ENCODE data around the gene EEF1AKMT1. TPM values are rescaled to one million over a fixed set of nuclear protein-coding genes. Genes with fewer than 3 reads are reported as not detected.
A peak's percentile ranks its signal among the peaks of the same experiment; 100 is the strongest.

The EEF1AKMT1 gene
- total RNA-seq, 3 donors from 2014 or later: 4.9 to 11.6 (median 5.1) TPM

DNA sequence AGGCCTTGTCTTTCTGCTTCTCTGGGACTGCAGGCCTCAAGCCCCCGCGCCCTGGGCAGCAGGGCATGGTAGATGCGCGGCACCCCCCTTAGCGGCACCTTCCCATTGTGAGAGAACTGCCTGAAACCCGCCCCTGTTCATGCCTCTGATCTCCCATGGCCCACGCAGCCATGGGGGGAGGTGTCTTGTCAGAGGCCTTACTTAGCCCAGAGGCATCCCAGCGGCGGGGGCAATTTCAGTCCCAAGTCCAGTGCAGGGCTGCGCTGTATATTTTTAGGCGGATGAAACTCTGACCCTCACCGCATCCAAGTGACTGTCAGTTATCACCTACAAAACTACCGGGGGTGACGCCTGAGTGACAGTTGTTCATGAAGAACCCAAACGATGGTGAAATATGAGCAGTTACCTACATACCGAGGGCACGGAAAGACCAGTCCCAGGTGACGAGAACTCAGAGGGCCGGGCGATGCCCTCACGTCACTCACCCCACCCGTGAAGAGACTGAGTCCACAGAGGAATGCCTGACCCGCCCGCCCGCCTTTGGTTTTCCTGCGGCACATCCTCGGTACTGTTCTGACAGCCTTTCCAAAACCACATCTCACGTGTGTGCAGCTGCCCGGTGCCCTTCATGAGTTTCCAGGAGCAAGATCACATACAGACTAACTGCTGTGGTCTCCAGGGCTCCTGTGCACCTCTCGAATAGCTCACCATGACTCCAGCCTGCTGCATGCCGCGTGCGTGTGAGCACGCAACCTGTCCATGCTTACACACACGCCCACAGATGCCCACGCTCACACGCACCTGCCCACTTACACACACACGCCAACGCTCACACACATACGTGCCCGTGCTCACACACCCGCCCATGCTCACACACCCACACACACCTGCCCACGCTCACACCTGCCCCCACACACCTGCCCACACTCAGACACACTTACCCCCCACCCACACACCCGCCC, 55.9 kb downstream of the EEF1AKMT1 start:
- no peak for DNase-seq
- Histone ChIP-seq H3K4me1 (ENCODE audit: low read depth) (peaks cover 12% of the 10 kb centered on the region), H3K9me3 (no peaks in the 10 kb centered on the region), H3K36me3 (ENCODE audit: low read depth) (no peaks in the 10 kb centered on the region), H3K4me3 (no peak overlapping the region)
- intact Hi-C loops (cut with DNase I, micrococcal nuclease): loop anchor here (10.0 kb wide), 1 partner anchor 207 kb away; no protein-coding TSS in a partner anchor
- no peak for TF ChIP-seq CTCF (IDR thresholded peaks at IDR 0.05)
- no peak for ATAC-seq

DNA sequence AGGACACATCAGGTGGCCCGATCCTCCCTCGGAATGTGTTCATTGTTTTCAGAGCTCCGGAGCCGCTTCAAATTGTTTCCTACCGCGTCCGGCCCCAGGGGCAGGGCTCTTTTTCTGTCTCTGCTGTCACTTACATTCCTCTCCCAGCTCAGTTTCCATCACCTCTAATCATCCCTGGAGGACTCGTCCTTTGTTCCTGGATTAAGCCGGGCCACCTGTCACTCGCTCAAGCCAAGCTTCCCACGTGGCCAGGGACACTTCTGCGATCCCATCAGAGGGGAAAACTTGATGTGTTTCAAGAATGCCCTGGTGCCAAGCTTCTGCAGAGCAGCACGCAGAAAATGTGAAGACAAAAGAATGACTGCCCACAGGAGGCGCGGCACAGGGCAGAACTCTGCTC, 56.8 kb downstream of the EEF1AKMT1 start:
- intact Hi-C loops (cut with DNase I, micrococcal nuclease): loop anchor here (10.0 kb wide), 1 partner anchor 208 kb away; no protein-coding TSS in a partner anchor
- DNase-seq (no peak), ATAC-seq (no peak)
- no peak for TF ChIP-seq CTCF (IDR thresholded peaks at IDR 0.05)
- Histone ChIP-seq H3K36me3 (ENCODE audit: low read depth) (no peaks in the 10 kb centered on the region), H3K4me1 (ENCODE audit: low read depth) (peaks cover 11% of the 10 kb centered on the region), H3K4me3 (no peak overlapping the region), H3K9me3 (no peaks in the 10 kb centered on the region)

GRCh38 chr13:20715330-20715712, 58.4 kb downstream of the EEF1AKMT1 start:
- DNase-seq: no peak

DNA sequence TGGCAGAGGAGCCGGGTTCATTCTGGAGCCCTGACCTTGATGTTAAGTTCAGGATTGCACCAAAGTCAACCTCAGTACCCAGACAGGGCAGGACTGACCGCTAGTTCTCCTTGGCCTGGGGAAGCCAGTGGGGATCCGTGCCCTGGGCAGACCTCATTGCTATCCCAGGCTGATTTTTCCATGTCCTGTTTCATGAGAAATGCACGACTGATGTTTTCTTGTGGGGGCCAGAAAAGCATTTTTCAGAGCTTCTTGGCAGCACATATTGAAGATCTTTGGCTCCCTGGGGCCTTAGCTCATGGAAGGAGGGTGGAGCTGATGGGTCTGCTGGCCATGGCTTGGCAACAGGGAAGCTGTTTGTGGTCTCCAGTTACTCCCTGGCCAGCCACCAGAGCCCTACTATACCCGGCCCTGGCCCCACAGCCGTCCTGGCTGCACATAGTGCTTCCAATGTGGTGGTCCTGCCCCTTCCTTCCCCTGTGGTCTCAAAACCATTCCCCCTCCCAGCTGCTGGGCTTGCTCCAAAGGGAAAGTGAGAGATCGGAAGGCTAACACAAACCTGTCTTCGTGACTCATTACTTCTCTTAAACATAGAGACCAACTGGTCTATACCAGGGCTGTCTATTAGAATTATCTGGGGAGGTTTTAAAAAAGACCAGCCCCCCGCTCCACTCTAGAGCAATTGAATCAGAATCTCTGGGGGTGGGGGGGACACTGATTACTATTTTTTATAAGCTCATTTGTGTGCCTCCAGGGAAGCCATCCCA, 59.0 kb downstream of the EEF1AKMT1 start:
- intact Hi-C loops (cut with DNase I, micrococcal nuclease): loop anchor here (5.0 to 10.0 kb wide), 2 partner anchors 113 to 210 kb away; no protein-coding TSS in a partner anchor
- Histone ChIP-seq H3K4me3 (no peak overlapping the region), H3K4me1 (ENCODE audit: low read depth) (no peaks in the 10 kb centered on the region), H3K9me3 (no peaks in the 10 kb centered on the region), H3K36me3 (ENCODE audit: low read depth) (no peaks in the 10 kb centered on the region)
- ATAC-seq: peak; percentile 18
- DNase-seq: peak in 2 of 3 donors; percentile 10 to 65
- no peak for TF ChIP-seq CTCF (IDR thresholded peaks at IDR 0.05)

More at GRCh38 chr13:20715330-20715712, 58.4 kb downstream of the EEF1AKMT1 start:
- no peak for TF ChIP-seq CTCF (IDR thresholded peaks at IDR 0.05)
- no peak overlapping the region for H3K4me3 ChIP-seq
- no peaks in the 10 kb centered on the region for H3K36me3 ChIP-seq (ENCODE audit: low read depth)
- intact Hi-C loops (cut with DNase I, micrococcal nuclease): loop anchor here (10.0 kb wide), 1 partner anchor 209 kb away; no protein-coding TSS in a partner anchor
- no peak for ATAC-seq
- no peaks in the 10 kb centered on the region for H3K4me1 ChIP-seq (ENCODE audit: low read depth)
- H3K9me3 ChIP-seq: no peaks in the 10 kb centered on the region

DNA sequence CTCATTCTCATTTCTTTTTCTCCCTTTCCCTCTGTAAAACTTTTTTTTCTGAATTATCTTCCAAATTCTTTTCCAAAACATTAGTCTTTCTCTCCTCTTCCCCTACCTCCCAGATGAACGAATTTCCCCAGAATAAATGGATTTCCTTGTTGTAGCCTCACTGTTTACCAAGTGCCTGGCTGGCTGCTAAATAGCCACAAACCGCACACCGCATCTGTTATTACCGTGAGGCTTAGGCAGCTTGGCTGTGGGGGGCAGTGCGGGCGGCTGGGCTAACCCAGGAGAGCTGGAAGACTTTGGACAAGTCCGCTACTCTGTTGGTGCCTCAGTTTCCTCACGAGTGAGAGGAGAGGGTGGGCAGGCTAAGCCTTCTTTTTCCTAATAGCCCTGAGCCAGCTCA, 59.6 kb downstream of the EEF1AKMT1 start:
- Histone ChIP-seq H3K36me3 (ENCODE audit: low read depth) (no peaks in the 10 kb centered on the region), H3K4me1 (ENCODE audit: low read depth) (no peaks in the 10 kb centered on the region), H3K4me3 (no peak overlapping the region), H3K9me3 (no peaks in the 10 kb centered on the region)
- intact Hi-C loops (cut with DNase I, micrococcal nuclease): loop anchor here (5.0 to 10.0 kb wide), 2 partner anchors 113 to 211 kb away; no protein-coding TSS in a partner anchor
- no peak for TF ChIP-seq CTCF (IDR thresholded peaks at IDR 0.05)
- no peak for DNase-seq
- no peak for ATAC-seq
